H1 (cell line): ENCODE measurements around the gene FAM81B. TPM values are rescaled to one million over a fixed set of nuclear protein-coding genes. Genes with fewer than 3 reads are reported as not detected.

Experiments
- CTCF ChIA-PET: fragments of 300-600 bp; sonication (Branson Sonifier 250); formaldehyde crosslinking; loops from one replicate; lab custom pipeline; 2021; ENCODE audit not compliant: partially characterized antibody; lab: Charles Lee
- POLR2A ChIA-PET: fragments of 300-600 bp; sonication (Branson Sonifier 250); formaldehyde crosslinking; loops from one replicate; lab custom pipeline; 2021; ENCODE audit warnings: inconsistent platforms; ENCODE audit not compliant: partially characterized antibody; lab: Charles Lee
- DNase-seq, 2 experiments: peaks; one replicate each; pipeline versions ENCODE4 v3.0.0 to v3.0.0-alpha.2; 2010 to 2022; ENCODE audit warnings: low spot score in 2 of 2, low read depth in 1 of 2, mixed read lengths in 1 of 2
- FAIRE-seq: peaks from 2 replicates; lab custom pipeline; 2011; peaks lifted over from hg19 to GRCh38; lab: Jason Lieb, UNC
- H2AFZ ChIP-seq: 2 replicates; pipeline ENCODE4 v1.8.1; 2012; ENCODE audit warnings: low read length, inconsistent platforms
- H2AK5ac ChIP-seq: 2 replicates; pipeline ENCODE4 v1.6.1; 2013; ENCODE audit warnings: low read depth, low read length
- H2BK120ac ChIP-seq: replicated peaks from 2 replicates; pipeline ENCODE3; 2013; ENCODE audit warnings: low read depth, low read length, inconsistent platforms
- H2BK12ac ChIP-seq: 2 replicates; pipeline ENCODE4 v1.6.1; 2013; ENCODE audit warnings: low read depth, low read length
- H2BK15ac ChIP-seq: 2 replicates; pipeline ENCODE4 v1.6.1; 2013; ENCODE audit warnings: low read length
- H2BK20ac ChIP-seq: 2 replicates; pipeline ENCODE4 v1.6.1; 2013; ENCODE audit warnings: low read length
- H2BK5ac ChIP-seq: 2 replicates; pipeline ENCODE4 v1.6.1; 2013; ENCODE audit warnings: low read depth, low read length
- H3K14ac ChIP-seq: 2 replicates; pipeline ENCODE4 v1.6.1; 2013; ENCODE audit warnings: inconsistent platforms; ENCODE audit not compliant: insufficient read length
- H3K18ac ChIP-seq: 2 replicates; pipeline ENCODE4 v1.6.1; 2013; ENCODE audit warnings: low read length; ENCODE audit errors: extremely low read depth
- H3K23ac ChIP-seq: 2 replicates; pipeline ENCODE4 v1.6.1; 2013; ENCODE audit warnings: inconsistent platforms; ENCODE audit not compliant: insufficient read length
- H3K23me2 ChIP-seq: 2 replicates; pipeline ENCODE4 v1.6.1; 2013; ENCODE audit warnings: low read depth, low read length
- H3K27ac ChIP-seq: 2 replicates; pipeline ENCODE4 v1.6.1; 2011; ENCODE audit warnings: low read depth, low read length, inconsistent platforms
- H3K27me3 ChIP-seq, 4 experiments: replicated peaks in 1 of 4; 1 replicate in 1 of 4; 2 replicates in 3 of 4; pipeline versions ENCODE4 v1.6.1 to v1.8.1; 2011 to 2013; ENCODE audit warnings: low read length in 3 of 4, mild to moderate bottlenecking in 3 of 4, inconsistent platforms in 2 of 4, mixed read lengths in 2 of 4, moderate library complexity in 1 of 4; ENCODE audit not compliant: control insufficient read depth in 3 of 4, insufficient read depth in 3 of 4; ENCODE audit errors: extremely low read depth in 1 of 4
- H3K36me3 ChIP-seq, 4 experiments: 2 replicates each; pipeline versions ENCODE4 v1.6.1 to v1.8.1; 2011 to 2013; ENCODE audit warnings: mild to moderate bottlenecking in 4 of 4, low read length in 3 of 4, moderate library complexity in 2 of 4, control low read depth in 1 of 4, inconsistent platforms in 1 of 4; ENCODE audit not compliant: insufficient read depth in 4 of 4, control insufficient read depth in 2 of 4
- H3K4ac ChIP-seq: replicated peaks from 2 replicates; pipeline ENCODE3; 2013; ENCODE audit warnings: low read length, low read depth, mixed read lengths, inconsistent platforms; ENCODE audit not compliant: insufficient read length
- H3K4me1 ChIP-seq, 4 experiments: replicated peaks in 1 of 4; 1 replicate in 1 of 4; 2 replicates in 3 of 4; pipeline versions ENCODE4 v1.6.1 to v1.8.1; 2011 to 2013; ENCODE audit warnings: low read length in 3 of 4, inconsistent platforms in 2 of 4, mixed read lengths in 1 of 4; ENCODE audit not compliant: insufficient read depth in 4 of 4, control insufficient read depth in 3 of 4
- H3K4me2 ChIP-seq, 2 experiments: 2 replicates each; pipeline versions ENCODE4 v1.6.1 to v1.8.1; 2011 to 2013; ENCODE audit warnings: low read depth in 2 of 2, low read length in 2 of 2, control low read depth in 1 of 2, inconsistent platforms in 1 of 2, mild to moderate bottlenecking in 1 of 2; ENCODE audit not compliant: insufficient read depth in 1 of 2
- H3K4me3 ChIP-seq, 4 experiments: fragments of 200-600, 300-600 bp in 1 of 4; sonication (generic), shearing (Covaris generic), sonication (Bioruptor Twin) in 1 of 4; 2 replicates each; pipeline versions ENCODE4 v1.5.1 to v1.8.1; 2011 to 2016; ENCODE audit warnings: low read length in 4 of 4, low read depth in 3 of 4, control low read depth in 2 of 4, inconsistent platforms in 2 of 4, mild to moderate bottlenecking in 2 of 4, mixed read lengths in 1 of 4, moderate library complexity in 1 of 4; ENCODE audit not compliant: insufficient read depth in 2 of 4; ENCODE audit errors: extremely low read depth in 1 of 4
- H3K56ac ChIP-seq: replicated peaks from 2 replicates; pipeline ENCODE3; 2013; ENCODE audit warnings: low read depth, mild to moderate bottlenecking, mixed read lengths, low read length, inconsistent platforms; ENCODE audit not compliant: insufficient read length
- H3K79me1 ChIP-seq: 2 replicates; pipeline ENCODE4 v1.6.1; 2013; ENCODE audit warnings: low read depth, low read length, control low read depth
- H3K79me2 ChIP-seq, 2 experiments: 2 replicates each; pipeline versions ENCODE4 v1.6.1 to v1.8.1; 2012 to 2013; ENCODE audit warnings: low read length in 2 of 2, mild to moderate bottlenecking in 2 of 2, inconsistent platforms in 1 of 2; ENCODE audit not compliant: insufficient read depth in 2 of 2, control insufficient read depth in 1 of 2
- H3K9ac ChIP-seq, 4 experiments: replicated peaks in 1 of 4; 1 replicate in 1 of 4; 2 replicates in 3 of 4; pipeline versions ENCODE4 v1.6.1 to v1.8.1; 2011 to 2013; ENCODE audit warnings: low read depth in 3 of 4, low read length in 3 of 4, control low read depth in 2 of 4, mild to moderate bottlenecking in 2 of 4, moderate library complexity in 2 of 4, inconsistent platforms in 1 of 4; ENCODE audit errors: extremely low read depth in 1 of 4
- H3K9me3 ChIP-seq, 2 experiments: 2 replicates each; pipeline versions ENCODE4 v1.6.1 to v1.8.1; 2012 to 2013; ENCODE audit warnings: mild to moderate bottlenecking in 2 of 2, moderate library complexity in 2 of 2, control low read depth in 1 of 2, inconsistent platforms in 1 of 2, low read depth in 1 of 2, low read length in 1 of 2, mixed read lengths in 1 of 2; ENCODE audit not compliant: insufficient read depth in 2 of 2
- H4K20me1 ChIP-seq, 2 experiments: replicated peaks in 1 of 2; 2 replicates each; pipeline versions ENCODE3 to v1.8.1; 2011 to 2013; ENCODE audit warnings: inconsistent platforms in 2 of 2, low read length in 2 of 2, mild to moderate bottlenecking in 1 of 2; ENCODE audit not compliant: insufficient read depth in 2 of 2, control insufficient read depth in 1 of 2
- H4K5ac ChIP-seq: 2 replicates; pipeline ENCODE4 v1.6.1; 2013; ENCODE audit warnings: low read length, low read depth, mixed read lengths, inconsistent platforms; ENCODE audit not compliant: insufficient read length
- H4K8ac ChIP-seq: 2 replicates; pipeline ENCODE4 v1.8.0; 2013; ENCODE audit warnings: mild to moderate bottlenecking, moderate library complexity, low read length, inconsistent platforms; ENCODE audit not compliant: insufficient read depth; ENCODE audit errors: extremely low read depth
- H4K91ac ChIP-seq: replicated peaks from 2 replicates; pipeline ENCODE3; 2013; ENCODE audit warnings: low read length, mixed read lengths, inconsistent platforms; ENCODE audit not compliant: insufficient read length
- BCL11A ChIP-seq, 2 experiments: IDR thresholded peaks; one replicate each; pipeline ENCODE4 v1.6.1; 2011; ENCODE audit warnings: low read depth in 2 of 2, low read length in 2 of 2, mild to moderate bottlenecking in 2 of 2
- CEBPB ChIP-seq: IDR thresholded peaks from 2 replicates; pipeline ENCODE4 v1.6.1; 2012; ENCODE audit warnings: low read depth, low read length
- CHD2 ChIP-seq: IDR thresholded peaks from 2 replicates; pipeline ENCODE4 v1.6.1; 2012; ENCODE audit warnings: low read length, improper control_type of control experiment
- CTBP2 ChIP-seq: IDR thresholded peaks from 2 replicates; pipeline ENCODE4 v1.7.0; 2011; ENCODE audit warnings: borderline replicate concordance, mild to moderate bottlenecking, moderate library complexity, mixed read lengths, low read length; ENCODE audit not compliant: insufficient read depth, insufficient read length
- KDM4A ChIP-seq: IDR thresholded peaks from one replicate; pipeline ENCODE4 v1.7.1; 2012; ENCODE audit warnings: low read depth, mild to moderate bottlenecking, moderate library complexity, low read length, inconsistent platforms; ENCODE audit not compliant: severe bottlenecking
- RFX5 ChIP-seq: IDR thresholded peaks from 2 replicates; pipeline ENCODE4 v1.6.1; 2011; ENCODE audit warnings: low read depth, low read length, improper control_type of control experiment, borderline replicate concordance
- SP1 ChIP-seq: IDR thresholded peaks from 2 replicates; pipeline ENCODE4 v1.6.1; 2011; ENCODE audit warnings: low read depth, low read length
- SP4 ChIP-seq: IDR thresholded peaks from 2 replicates; pipeline ENCODE4 v1.6.1; 2012; ENCODE audit warnings: low read length, inconsistent platforms
- TBP ChIP-seq: IDR thresholded peaks from 2 replicates; pipeline ENCODE4 v1.6.1; 2011; ENCODE audit warnings: low read depth, low read length, improper control_type of control experiment
- YY1 ChIP-seq: IDR thresholded peaks from 2 replicates; pipeline ENCODE4 v1.6.1; 2011; ENCODE audit warnings: low read depth, mild to moderate bottlenecking, low read length
- WGBS, 2 experiments: shearing (Covaris generic) in 1 of 2; methylation state at CpG; one replicate each; pipeline versions ENCODE4 v1.1.6 to v1.1.7; 2013 to 2015; ENCODE audit warnings: low lambda C conversion rate in 2 of 2, mixed read lengths in 2 of 2, inconsistent platforms in 1 of 2, low coverage in 1 of 2, missing lambda C conversion rate in 1 of 2; ENCODE audit not compliant: insufficient replicate concordance in 2 of 2, insufficient coverage in 1 of 2, insufficient read length in 1 of 2; ENCODE audit errors: extremely low coverage in 1 of 2, missing lambda C conversion rate in 1 of 2; 5-methylcytosine and 5-hydroxymethylcytosine counted together
- polyA plus RNA-seq, 7 experiments: library from polyadenylated mRNA; depleted of rRNA in 3 of 7; stranded (reverse) in 5 of 7; unstranded in 2 of 7; fragments of >200 nt in 5 of 7; fragments of 200-250 nt in 2 of 7; gene quantifications; 1 replicate in 5 of 7; 2 replicates in 1 of 7; 4 replicates in 1 of 7; pipeline versions ENCODE4 v1.2.1 to v1.2.3, GENCODE V29; 2011 to 2013; ENCODE audit warnings: missing spikeins in 2 of 7, mixed read lengths in 2 of 7
- total RNA-seq: library from RNA; stranded (reverse); fragmentation: NEBNext Ultra II Directional; extraction: Animal tissue kit (Norgen Biotek cat#: 25700); gene quantifications from 2 replicates; pipeline ENCODE4 v1.2.1, GENCODE V29; 2021
- TF ChIP-seq, protein P1 (sequence below): IDR thresholded peaks from 2 replicates; pipeline ENCODE4 v1.6.1; 2012; ENCODE audit warnings: inconsistent platforms
- TF ChIP-seq, protein P2 (sequence below), 3 experiments: IDR thresholded peaks; 1 replicate in 2 of 3; 2 replicates in 1 of 3; pipeline versions ENCODE4 v1.5.1 to v1.6.1; 2011; ENCODE audit warnings: low read length in 3 of 3, mild to moderate bottlenecking in 3 of 3, inconsistent platforms in 2 of 3, low read depth in 1 of 3, moderate library complexity in 1 of 3; ENCODE audit not compliant: insufficient read depth in 1 of 3; ENCODE audit errors: control extremely low read depth in 1 of 3

FAM81B gene
- total and polyA plus RNA-seq, 2 of the 8 experiments (the other 6 are each of a cell fraction or from before 2014, with no cell fraction given) = not detected

DNA sequence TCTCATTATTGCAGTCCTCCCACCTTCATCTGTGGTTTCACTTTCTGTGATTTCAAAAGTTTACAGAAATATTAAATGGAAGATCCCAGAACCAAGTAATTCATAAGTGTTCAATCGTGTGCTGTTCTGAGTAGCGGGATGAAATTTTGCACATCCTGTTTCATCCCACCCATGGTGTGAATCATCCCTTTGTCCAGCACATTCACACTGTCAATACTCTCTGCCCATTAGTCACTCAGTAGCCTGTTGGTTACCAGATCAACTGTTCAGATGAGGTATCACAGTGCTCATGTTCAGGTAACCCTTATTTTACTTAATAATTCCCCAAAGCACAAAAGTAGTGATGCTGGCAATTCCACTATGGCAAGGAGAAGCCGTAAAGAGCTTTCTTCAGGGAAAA is 26.8 kb downstream of the FAM81B start:
- Histone ChIP-seq H3K27me3 (no peaks in the 10 kb centered on the region), H3K18ac (no peak overlapping the region), H2BK15ac (no peak overlapping the region), H2AK5ac (no peak overlapping the region), H2BK5ac (no peak overlapping the region), H3K36me3 (no peaks in the 10 kb centered on the region), H3K23me2 (no peaks in the 10 kb centered on the region), H3K9me3 (no peaks in the 10 kb centered on the region), H2BK12ac (no peak overlapping the region), H3K79me1 (no peaks in the 10 kb centered on the region), H4K5ac (no peak overlapping the region), H4K20me1 (no peaks in the 10 kb centered on the region), H3K4me3 (no peak overlapping the region), H3K4ac (no peak overlapping the region), H3K56ac (no peak overlapping the region), H3K9ac (no peak overlapping the region), H4K91ac (no peak overlapping the region), H3K4me1 (no peaks in the 10 kb centered on the region), H3K23ac (no peak overlapping the region), H3K79me2 (no peaks in the 10 kb centered on the region), H2AFZ (no peak overlapping the region; the same call in 1 of the 2 replicates), H3K4me2 (no peak overlapping the region), H2BK120ac (no peak overlapping the region), H4K8ac (no peak overlapping the region), H2BK20ac (no peak overlapping the region), H3K14ac (no peak overlapping the region), H3K27ac (no peak overlapping the region)
- DNase-seq (no peak), FAIRE-seq (no peak)
- POLR2A ChIA-PET = no interaction called here
- CTCF ChIA-PET = interaction anchor here (0.7 kb wide), 1 partner anchor 23 kb away, joined by 3 read pairs; no protein-coding TSS in a partner anchor
- WGBS, 2 experiments = 89% methylated on average over 3 of the region's 3 CpGs; no CpG with 5 or more reads in 1 of the 2 experiments
- TF ChIP-seq CHD2 (no peak), TBP (no peak), RFX5 (no peak), KDM4A (no peak), BCL11A (IDR thresholded peaks at IDR 0.05; ENCODE audit: low read depth in 2 of 2, low read length in 2 of 2) (no peak), SP1 (no peak), CEBPB (no peak), CTBP2 (no peak), SP4 (no peak), YY1 (no peak)
- TF ChIP-seq, protein P1, sequence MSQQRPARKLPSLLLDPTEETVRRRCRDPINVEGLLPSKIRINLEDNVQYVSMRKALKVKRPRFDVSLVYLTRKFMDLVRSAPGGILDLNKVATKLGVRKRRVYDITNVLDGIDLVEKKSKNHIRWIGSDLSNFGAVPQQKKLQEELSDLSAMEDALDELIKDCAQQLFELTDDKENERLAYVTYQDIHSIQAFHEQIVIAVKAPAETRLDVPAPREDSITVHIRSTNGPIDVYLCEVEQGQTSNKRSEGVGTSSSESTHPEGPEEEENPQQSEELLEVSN = no peak
- TF ChIP-seq, protein P2, sequence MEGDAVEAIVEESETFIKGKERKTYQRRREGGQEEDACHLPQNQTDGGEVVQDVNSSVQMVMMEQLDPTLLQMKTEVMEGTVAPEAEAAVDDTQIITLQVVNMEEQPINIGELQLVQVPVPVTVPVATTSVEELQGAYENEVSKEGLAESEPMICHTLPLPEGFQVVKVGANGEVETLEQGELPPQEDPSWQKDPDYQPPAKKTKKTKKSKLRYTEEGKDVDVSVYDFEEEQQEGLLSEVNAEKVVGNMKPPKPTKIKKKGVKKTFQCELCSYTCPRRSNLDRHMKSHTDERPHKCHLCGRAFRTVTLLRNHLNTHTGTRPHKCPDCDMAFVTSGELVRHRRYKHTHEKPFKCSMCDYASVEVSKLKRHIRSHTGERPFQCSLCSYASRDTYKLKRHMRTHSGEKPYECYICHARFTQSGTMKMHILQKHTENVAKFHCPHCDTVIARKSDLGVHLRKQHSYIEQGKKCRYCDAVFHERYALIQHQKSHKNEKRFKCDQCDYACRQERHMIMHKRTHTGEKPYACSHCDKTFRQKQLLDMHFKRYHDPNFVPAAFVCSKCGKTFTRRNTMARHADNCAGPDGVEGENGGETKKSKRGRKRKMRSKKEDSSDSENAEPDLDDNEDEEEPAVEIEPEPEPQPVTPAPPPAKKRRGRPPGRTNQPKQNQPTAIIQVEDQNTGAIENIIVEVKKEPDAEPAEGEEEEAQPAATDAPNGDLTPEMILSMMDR (IDR thresholded peaks at IDR 0.05; ENCODE audit: control extremely low read depth in 1 of 3, insufficient read depth in 1 of 3, low read depth in 1 of 3, low read length in 3 of 3) = no peak
